GM20431 (cell line): ENCODE results near the gene USP32.

Source experiments
- in situ Hi-C: fragments of 300-500 bp; cut with MseI, MboI; formaldehyde crosslinking; loops from one replicate; pipeline ENCODE4 v1.15.0; 2020; ENCODE audit warnings: low sequenced_read_pairs; ENCODE audit not compliant: unreplicated experiment

Gene USP32

GRCh38 chr17:60311936-60312335 lies 80.0 kb downstream of the USP32 start:
- in situ Hi-C loops, result no loop called here

GRCh38 chr17:60311186-60311585 lies 80.7 kb downstream of the USP32 start:
- in situ Hi-C loops, result no loop called here

- in situ Hi-C loops, result no loop called here
Measured at GRCh38 chr17:60305141-60305540, 86.8 kb downstream of the USP32 start.

GRCh38 chr17:60304502-60304901 lies 87.4 kb downstream of the USP32 start:
- in situ Hi-C loops, result no loop called here

- in situ Hi-C loops, result no loop called here
Measured at GRCh38 chr17:60303406-60304099, 88.4 kb downstream of the USP32 start.

- in situ Hi-C loops, result no loop called here
Measured at GRCh38 chr17:60301649-60302048, 90.3 kb downstream of the USP32 start.

GRCh38 chr17:60300949-60301348 lies 91.0 kb downstream of the USP32 start:
- in situ Hi-C loops, result no loop called here

- in situ Hi-C loops, result no loop called here
Measured at GRCh38 chr17:60300011-60300410, 91.9 kb downstream of the USP32 start.

GRCh38 chr17:60297760-60298401 lies 94.1 kb downstream of the USP32 start:
- in situ Hi-C loops, result no loop called here

- in situ Hi-C loops, result no loop called here
Measured at GRCh38 chr17:60296177-60296576, 95.8 kb downstream of the USP32 start.

- in situ Hi-C loops, result no loop called here
Measured at GRCh38 chr17:60293580-60294335, 98.2 kb downstream of the USP32 start.

- in situ Hi-C loops, result no loop called here
Measured at GRCh38 chr17:60292697-60293096, 99.2 kb downstream of the USP32 start.

GRCh38 chr17:60284709-60285108 lies 107.2 kb downstream of the USP32 start:
- in situ Hi-C loops, result no loop called here

- in situ Hi-C loops, result no loop called here
Measured at GRCh38 chr17:60283816-60284215, 108.1 kb downstream of the USP32 start.

GRCh38 chr17:60280673-60281072 lies 111.3 kb downstream of the USP32 start:
- in situ Hi-C loops, result no loop called here

GRCh38 chr17:60278237-60278636 lies 113.7 kb downstream of the USP32 start:
- in situ Hi-C loops, result no loop called here

- in situ Hi-C loops, result no loop called here
Measured at GRCh38 chr17:60277258-60277657, 114.7 kb downstream of the USP32 start.

- in situ Hi-C loops, result no loop called here
Measured at GRCh38 chr17:60269417-60269816, 122.5 kb downstream of the USP32 start.

- in situ Hi-C loops, result no loop called here
Measured at GRCh38 chr17:60260540-60260939, 131.4 kb downstream of the USP32 start.

GRCh38 chr17:60258313-60258712 lies 133.6 kb downstream of the USP32 start:
- in situ Hi-C loops, result no loop called here

GRCh38 chr17:60256174-60256573 lies 135.8 kb downstream of the USP32 start:
- in situ Hi-C loops, result no loop called here
